ENCODE measurements around the gene FXR2. TPM values are rescaled to one million over a fixed set of nuclear protein-coding genes. Genes with fewer than 3 reads are reported as not detected.
A peak's percentile ranks its signal among the peaks of the same experiment; 100 is the strongest.

The FXR2 gene
- total and polyA plus RNA-seq, 4 donors: 6.8 to 18.3 (median 14.8) TPM

DNA sequence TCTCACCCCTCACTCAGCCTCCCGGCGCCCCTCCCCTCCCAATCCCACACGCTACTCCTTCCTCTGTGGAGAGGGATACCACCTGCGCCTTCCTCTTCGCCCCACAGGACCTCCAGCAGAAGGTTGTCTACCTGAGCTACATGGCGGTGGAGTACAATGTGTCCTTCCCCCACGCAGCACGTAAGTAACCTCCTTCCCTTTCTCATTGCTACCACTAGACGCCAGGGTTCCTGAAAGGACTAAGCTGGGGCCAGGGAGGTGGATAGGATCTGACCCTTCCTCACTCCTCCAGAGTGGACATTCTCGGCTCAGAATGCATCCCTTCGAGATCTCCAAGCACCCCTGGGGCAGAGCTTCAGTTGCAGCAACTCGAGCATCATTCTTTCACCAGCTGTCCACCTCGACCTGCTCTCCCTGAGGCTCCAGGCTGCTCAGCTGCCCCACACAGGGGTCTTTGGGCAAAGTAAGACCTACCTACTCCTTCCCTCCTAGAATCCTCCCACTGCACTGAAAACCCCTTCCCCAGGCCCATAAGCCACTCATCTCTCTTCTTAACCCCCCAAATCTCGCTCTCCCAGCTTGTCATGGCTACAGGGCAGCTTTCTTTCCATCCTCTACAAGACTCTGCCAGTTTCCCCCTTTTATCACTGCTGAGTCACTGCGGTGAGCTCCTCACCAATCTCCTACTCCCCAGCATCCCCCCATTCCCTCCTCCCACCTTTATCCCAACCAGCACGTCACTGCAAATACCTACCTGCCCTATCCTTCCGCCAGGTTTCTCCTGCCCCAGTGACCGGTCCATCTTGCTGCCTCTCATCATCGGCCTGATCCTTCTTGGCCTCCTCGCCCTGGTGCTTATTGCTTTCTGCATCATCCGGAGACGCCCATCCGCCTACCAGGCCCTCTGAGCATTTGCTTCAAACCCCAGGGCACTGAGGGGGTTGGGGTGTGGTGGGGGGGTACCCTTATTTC is 33.8 kb downstream of the FXR2 start (continued):
- TF ChIP-seq, protein P1, sequence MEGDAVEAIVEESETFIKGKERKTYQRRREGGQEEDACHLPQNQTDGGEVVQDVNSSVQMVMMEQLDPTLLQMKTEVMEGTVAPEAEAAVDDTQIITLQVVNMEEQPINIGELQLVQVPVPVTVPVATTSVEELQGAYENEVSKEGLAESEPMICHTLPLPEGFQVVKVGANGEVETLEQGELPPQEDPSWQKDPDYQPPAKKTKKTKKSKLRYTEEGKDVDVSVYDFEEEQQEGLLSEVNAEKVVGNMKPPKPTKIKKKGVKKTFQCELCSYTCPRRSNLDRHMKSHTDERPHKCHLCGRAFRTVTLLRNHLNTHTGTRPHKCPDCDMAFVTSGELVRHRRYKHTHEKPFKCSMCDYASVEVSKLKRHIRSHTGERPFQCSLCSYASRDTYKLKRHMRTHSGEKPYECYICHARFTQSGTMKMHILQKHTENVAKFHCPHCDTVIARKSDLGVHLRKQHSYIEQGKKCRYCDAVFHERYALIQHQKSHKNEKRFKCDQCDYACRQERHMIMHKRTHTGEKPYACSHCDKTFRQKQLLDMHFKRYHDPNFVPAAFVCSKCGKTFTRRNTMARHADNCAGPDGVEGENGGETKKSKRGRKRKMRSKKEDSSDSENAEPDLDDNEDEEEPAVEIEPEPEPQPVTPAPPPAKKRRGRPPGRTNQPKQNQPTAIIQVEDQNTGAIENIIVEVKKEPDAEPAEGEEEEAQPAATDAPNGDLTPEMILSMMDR (IDR thresholded peaks at IDR 0.05; ENCODE audit: low read depth, low read length, missing input control): no peak
- TF ChIP-seq, protein P2, sequence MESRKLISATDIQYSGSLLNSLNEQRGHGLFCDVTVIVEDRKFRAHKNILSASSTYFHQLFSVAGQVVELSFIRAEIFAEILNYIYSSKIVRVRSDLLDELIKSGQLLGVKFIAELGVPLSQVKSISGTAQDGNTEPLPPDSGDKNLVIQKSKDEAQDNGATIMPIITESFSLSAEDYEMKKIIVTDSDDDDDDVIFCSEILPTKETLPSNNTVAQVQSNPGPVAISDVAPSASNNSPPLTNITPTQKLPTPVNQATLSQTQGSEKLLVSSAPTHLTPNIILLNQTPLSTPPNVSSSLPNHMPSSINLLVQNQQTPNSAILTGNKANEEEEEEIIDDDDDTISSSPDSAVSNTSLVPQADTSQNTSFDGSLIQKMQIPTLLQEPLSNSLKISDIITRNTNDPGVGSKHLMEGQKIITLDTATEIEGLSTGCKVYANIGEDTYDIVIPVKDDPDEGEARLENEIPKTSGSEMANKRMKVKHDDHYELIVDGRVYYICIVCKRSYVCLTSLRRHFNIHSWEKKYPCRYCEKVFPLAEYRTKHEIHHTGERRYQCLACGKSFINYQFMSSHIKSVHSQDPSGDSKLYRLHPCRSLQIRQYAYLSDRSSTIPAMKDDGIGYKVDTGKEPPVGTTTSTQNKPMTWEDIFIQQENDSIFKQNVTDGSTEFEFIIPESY (IDR thresholded peaks at IDR 0.05): no peak

GRCh38 chr17:7579834-7580603 is 34.7 kb downstream of the FXR2 start:
- WGBS: 72% methylated on average over 12 of the region's 12 CpGs
- H3K27ac ChIP-seq (ENCODE audit: low read depth in 1 of 2, low read length in 2 of 2): peak overlapping the region; percentile 82 to 96
- H3K36me3 ChIP-seq (ENCODE audit: control insufficient read depth in 4 of 4, insufficient read depth in 3 of 4, low read depth in 1 of 4, low read length in 3 of 4): peaks cover 20 to 32% (median 31%) of the 10 kb centered on the region in 4 donors
- no peaks in the 10 kb centered on the region for H3K27me3 ChIP-seq (ENCODE audit: control insufficient read depth in 4 of 4, insufficient read depth in 4 of 4, low read length in 3 of 4)
- H3K9ac ChIP-seq (ENCODE audit: low read depth in 1 of 2, low read length in 2 of 2): peak overlapping the region; percentile 20 to 21
- no peak for DNase-seq (ENCODE audit: low spot score)
- H3K9me3 ChIP-seq (ENCODE audit: control insufficient read depth in 4 of 4, low read length in 3 of 4): no peaks in the 10 kb centered on the region
- H3K4me1 ChIP-seq (ENCODE audit: control insufficient read depth in 4 of 4, insufficient read depth in 4 of 4, low read length in 3 of 4): peaks cover 21 to 74% (median 52%) of the 10 kb centered on the region in 4 donors
- TF ChIP-seq GABPA (IDR thresholded peaks at IDR 0.05 in 1 of 2, conservative IDR thresholded peaks at IDR 0.05 in 1 of 2): no peak
- no peak for TF ChIP-seq TAF1 (conservative IDR thresholded peaks at IDR 0.05)
- TF ChIP-seq, protein P1 (IDR thresholded peaks at IDR 0.05; ENCODE audit: low read depth, low read length, missing input control): no peak
- H3K4me3 ChIP-seq (ENCODE audit: low read depth in 1 of 3, low read length in 3 of 3): peak overlapping the region; percentile 25 to 43 (median 36)

DNA sequence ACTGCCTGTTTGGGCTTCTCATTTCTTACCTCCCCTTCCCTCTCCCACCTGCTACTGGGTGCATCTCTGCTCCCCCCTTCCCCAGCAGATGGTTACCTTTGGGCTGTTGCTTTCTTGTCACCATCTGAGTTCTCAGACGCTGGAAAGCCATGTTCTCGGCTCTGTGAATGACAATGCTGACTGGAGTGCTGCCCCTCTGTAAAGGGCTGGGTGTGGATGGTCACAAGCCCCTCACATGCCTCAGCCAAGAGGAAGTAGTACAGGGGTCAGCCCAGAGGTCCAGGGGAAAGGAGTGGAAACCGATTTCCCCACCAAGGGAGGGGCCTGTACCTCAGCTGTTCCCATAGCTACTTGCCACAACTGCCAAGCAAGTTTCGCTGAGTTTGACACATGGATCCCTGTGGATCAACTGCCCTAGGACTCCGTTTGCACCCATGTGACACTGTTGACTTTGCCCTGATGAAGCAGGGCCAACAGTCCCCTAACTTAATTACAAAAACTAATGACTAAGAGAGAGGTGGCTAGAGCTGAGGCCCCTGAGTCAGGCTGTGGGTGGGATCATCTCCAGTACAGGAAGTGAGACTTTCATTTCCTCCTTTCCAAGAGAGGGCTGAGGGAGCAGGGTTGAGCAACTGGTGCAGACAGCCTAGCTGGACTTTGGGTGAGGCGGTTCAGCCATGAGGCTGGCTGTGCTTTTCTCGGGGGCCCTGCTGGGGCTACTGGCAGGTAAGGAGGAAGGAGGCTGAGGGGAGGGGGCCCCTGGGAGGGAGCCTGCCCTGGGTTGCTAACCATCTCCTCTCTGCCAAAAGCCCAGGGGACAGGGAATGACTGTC is 35.5 kb downstream of the FXR2 start, which contains the start of gene CD68:
Gene CD68 (plus strand): TSS at position 638 of the 833 bp plus-strand sequence. CDS start 40 bp downstream, at position 678.
- Histone ChIP-seq H3K27ac (ENCODE audit: low read depth in 1 of 2, low read length in 2 of 2) (peak within 1 kb of the TSS; percentile 82 to 96), H3K9ac (ENCODE audit: low read depth in 1 of 2, low read length in 2 of 2) (peak within 1 kb of the TSS; percentile 20 to 21), H3K4me1 (ENCODE audit: control insufficient read depth in 4 of 4, insufficient read depth in 4 of 4, low read length in 3 of 4) (peaks cover 20 to 75% (median 55%) of the 10 kb centered on the region in 4 donors), H3K36me3 (ENCODE audit: control insufficient read depth in 4 of 4, insufficient read depth in 3 of 4, low read depth in 1 of 4, low read length in 3 of 4) (peaks cover 20 to 40% (median 39%) of the 10 kb centered on the region in 4 donors), H3K4me3 (ENCODE audit: low read depth in 1 of 3, low read length in 3 of 3) (peak within 1 kb of the TSS; percentile 25 to 43 (median 36)), H3K27me3 (ENCODE audit: control insufficient read depth in 4 of 4, insufficient read depth in 4 of 4, low read length in 3 of 4) (no peaks in the 10 kb centered on the region), H3K9me3 (ENCODE audit: control insufficient read depth in 4 of 4, low read length in 3 of 4) (no peaks in the 10 kb centered on the region)
- 14% methylated on average over 7 of the region's 7 CpGs for WGBS
- peak; percentile 55 for DNase-seq (ENCODE audit: low spot score)
- TF ChIP-seq RAD21 (IDR thresholded peaks at IDR 0.05) (no peak), RXRA (IDR thresholded peaks at IDR 0.05) (peak; percentile 28 to 74), FOXA1 (IDR thresholded peaks at IDR 0.05) (no peak), HNF4A (conservative IDR thresholded peaks at IDR 0.05) (peak; percentile 75 to 80), TAF1 (conservative IDR thresholded peaks at IDR 0.05) (no peak), JUND (IDR thresholded peaks at IDR 0.05) (peak in 1 of 2 donors; percentile 78), SP1 (IDR thresholded peaks at IDR 0.05) (peak; percentile 80), NR2F2 (IDR thresholded peaks at IDR 0.05) (no peak), GABPA (IDR thresholded peaks at IDR 0.05 in 1 of 2, conservative IDR thresholded peaks at IDR 0.05 in 1 of 2) (peak in 1 of 2 donors; percentile 84), MAX (IDR thresholded peaks at IDR 0.05) (peak; percentile 85), HNF4G (IDR thresholded peaks at IDR 0.05) (peak; percentile 18), YY1 (IDR thresholded peaks at IDR 0.05) (peak; percentile 64)
- TF ChIP-seq, protein P2 (IDR thresholded peaks at IDR 0.05): peak; percentile 60
- TF ChIP-seq, protein P3, sequence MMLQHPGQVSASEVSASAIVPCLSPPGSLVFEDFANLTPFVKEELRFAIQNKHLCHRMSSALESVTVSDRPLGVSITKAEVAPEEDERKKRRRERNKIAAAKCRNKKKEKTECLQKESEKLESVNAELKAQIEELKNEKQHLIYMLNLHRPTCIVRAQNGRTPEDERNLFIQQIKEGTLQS (IDR thresholded peaks at IDR 0.05): no peak

Measured in liver (tissue), 9 donors.